ENCODE data around the gene ZNF410. TPM values are rescaled to one million over a fixed set of nuclear protein-coding genes. Genes with fewer than 3 reads are reported as not detected.

The ZNF410 gene
- total and polyA plus RNA-seq, 2 of the 8 experiments (the other 6 are each of a cell fraction or from before 2014, with no cell fraction given), result 11.2 to 18.9 TPM

GRCh38 chr14:73843296-73843695 is 43.4 kb upstream of the ZNF410 start:
- Histone ChIP-seq H3K23ac (ENCODE audit: insufficient read length) (no peak overlapping the region), H3K36me3 (ENCODE audit: control insufficient read depth in 2 of 4, insufficient read depth in 4 of 4, low read length in 3 of 4) (no peaks in the 10 kb centered on the region), H3K23me2 (ENCODE audit: low read depth, low read length) (no peaks in the 10 kb centered on the region), H3K4me1 (replicated peaks in 1 of 4; ENCODE audit: control insufficient read depth in 3 of 4, insufficient read depth in 4 of 4, low read length in 3 of 4) (no peaks in the 10 kb centered on the region), H3K27ac (ENCODE audit: low read depth, low read length) (no peak overlapping the region), H3K4me3 (ENCODE audit: extremely low read depth in 1 of 4, insufficient read depth in 2 of 4, low read depth in 3 of 4, low read length in 4 of 4) (no peak overlapping the region), H4K8ac (ENCODE audit: extremely low read depth, insufficient read depth, low read length) (no peak overlapping the region), H2BK15ac (ENCODE audit: low read length) (no peak overlapping the region), H3K56ac (replicated peaks; ENCODE audit: insufficient read length, low read depth, low read length) (no peak overlapping the region), H2AFZ (ENCODE audit: low read length) (no peak overlapping the region), H3K18ac (ENCODE audit: extremely low read depth, low read length) (no peak overlapping the region), H3K4me2 (ENCODE audit: insufficient read depth in 1 of 2, low read depth in 2 of 2, low read length in 2 of 2) (no peak overlapping the region), H3K4ac (replicated peaks; ENCODE audit: insufficient read length, low read depth, low read length) (no peak overlapping the region), H2BK20ac (ENCODE audit: low read length) (no peak overlapping the region), H3K9ac (replicated peaks in 1 of 4; ENCODE audit: extremely low read depth in 1 of 4, low read depth in 3 of 4, low read length in 3 of 4) (no peak overlapping the region), H4K20me1 (replicated peaks in 1 of 2; ENCODE audit: control insufficient read depth in 1 of 2, insufficient read depth in 2 of 2, low read length in 2 of 2) (no peaks in the 10 kb centered on the region), H4K91ac (replicated peaks; ENCODE audit: insufficient read length, low read length) (no peak overlapping the region), H2BK120ac (replicated peaks; ENCODE audit: low read depth, low read length) (no peak overlapping the region), H2BK12ac (ENCODE audit: low read depth, low read length) (no peak overlapping the region), H3K79me2 (ENCODE audit: control insufficient read depth in 1 of 2, insufficient read depth in 2 of 2, low read length in 2 of 2) (no peaks in the 10 kb centered on the region), H2AK5ac (ENCODE audit: low read depth, low read length) (no peak overlapping the region), H3K27me3 (replicated peaks in 1 of 4; ENCODE audit: control insufficient read depth in 3 of 4, extremely low read depth in 1 of 4, insufficient read depth in 3 of 4, low read length in 3 of 4) (no peaks in the 10 kb centered on the region), H3K79me1 (ENCODE audit: low read depth, low read length) (no peaks in the 10 kb centered on the region), H3K14ac (ENCODE audit: insufficient read length) (no peak overlapping the region), H3K9me3 (ENCODE audit: insufficient read depth in 2 of 2, low read depth in 1 of 2, low read length in 1 of 2) (0 out of 4 replicates have a peak, but pooled peaks cover 0 to 3% of the 10 kb centered on the region in 2 experiments), H2BK5ac (ENCODE audit: low read depth, low read length) (no peak overlapping the region), H4K5ac (ENCODE audit: insufficient read length, low read depth, low read length) (no peak overlapping the region)
- WGBS, 2 experiments (ENCODE audit: extremely low coverage in 1 of 2, insufficient coverage in 1 of 2, insufficient read length in 1 of 2, insufficient replicate concordance in 2 of 2, low coverage in 1 of 2, low lambda C conversion rate in 2 of 2, missing lambda C conversion rate in 1 of 2), result 70% methylated on average over 2 of the region's 2 CpGs; no CpG with 5 or more reads in 1 of the 2 experiments
- DNase-seq (ENCODE audit: low read depth in 1 of 2, low spot score in 2 of 2) (no peak), FAIRE-seq (no peak)
- POLR2A ChIA-PET (ENCODE audit: partially characterized antibody), result interaction anchor here (1.1 kb wide), 1 partner anchor 9 kb away, joined by 6 read pairs; the partner anchor contains the start of gene PTGR2
- CTCF ChIA-PET (ENCODE audit: partially characterized antibody), result interaction anchor here (0.6 to 1.0 kb wide), 3 partner anchors 95 to 1460 kb away, joined by 3 to 5 read pairs (median 3); no protein-coding TSS in a partner anchor
- no peak for TF ChIP-seq TAF7 (optimal IDR thresholded peaks at IDR 0.05; ENCODE audit: borderline replicate concordance, low read depth, low read length)
- TF ChIP-seq RNF2 (IDR thresholded peaks at IDR 0.05; ENCODE audit: borderline replicate concordance, low read depth, low read length, missing control alignments, poor library complexity, severe bottlenecking), result no peak
- TF ChIP-seq ATF2 (IDR thresholded peaks at IDR 0.05; ENCODE audit: low read length), result no peak
- no peak for TF ChIP-seq RAD21 (IDR thresholded peaks at IDR 0.05 in 1 of 2, conservative IDR thresholded peaks at IDR 0.05 in 1 of 2; ENCODE audit: low read depth in 2 of 2, low read length in 2 of 2)
- TF ChIP-seq KDM5A (IDR thresholded peaks at IDR 0.05; ENCODE audit: low read length), result no peak
- TF ChIP-seq TAF1 (IDR thresholded peaks at IDR 0.05; ENCODE audit: low read depth, low read length), result no peak
- TF ChIP-seq KDM4A (IDR thresholded peaks at IDR 0.05; ENCODE audit: low read depth, low read length, severe bottlenecking), result no peak
- TF ChIP-seq GABPA (IDR thresholded peaks at IDR 0.05; ENCODE audit: borderline replicate concordance, insufficient read depth, low read length), result no peak
- TF ChIP-seq KDM1A (IDR thresholded peaks at IDR 0.05; ENCODE audit: borderline replicate concordance, low read length), result no peak
- TF ChIP-seq SUZ12 (IDR thresholded peaks at IDR 0.05; ENCODE audit: low read length), result no peak

Measured in H1 (cell line).